Duodenal mucosa (tissue), 2 donors: ENCODE data around the gene SCRG1.

ENCODE experiments used
- H3K27ac ChIP-seq: one replicate; pipeline ENCODE4 v1.7.0; 2013; ENCODE audit warnings: low read depth, low read length
- H3K27me3 ChIP-seq, 2 donors: one replicate each; pipeline ENCODE4 v1.7.0; 2013; ENCODE audit warnings: low read length in 2 of 2, control low read depth in 1 of 2; ENCODE audit not compliant: insufficient read depth in 2 of 2, control insufficient read depth in 1 of 2
- H3K36me3 ChIP-seq, 2 donors: one replicate each; pipeline ENCODE4 v1.7.0; 2013; ENCODE audit warnings: low read length in 2 of 2, control low read depth in 1 of 2; ENCODE audit not compliant: insufficient read depth in 2 of 2, control insufficient read depth in 1 of 2
- H3K4me1 ChIP-seq, 2 donors: one replicate each; pipeline ENCODE4 v1.7.0; 2013; ENCODE audit warnings: low read length in 2 of 2, control low read depth in 1 of 2; ENCODE audit not compliant: insufficient read depth in 2 of 2, control insufficient read depth in 1 of 2
- H3K4me3 ChIP-seq, 2 donors: one replicate each; pipeline ENCODE4 v1.7.0; 2013; ENCODE audit warnings: low read length in 2 of 2, low read depth in 1 of 2
- H3K9ac ChIP-seq, 2 donors: one replicate each; pipeline ENCODE4 v1.7.0; 2013; ENCODE audit warnings: low read length in 2 of 2, low read depth in 1 of 2
- H3K9me3 ChIP-seq, 2 donors: one replicate each; pipeline ENCODE4 v1.7.0; 2013; ENCODE audit warnings: low read length in 2 of 2, control low read depth in 1 of 2; ENCODE audit not compliant: control insufficient read depth in 1 of 2

SCRG1 gene

GRCh38 chr4:173386751-173387150, 12.2 kb downstream of the SCRG1 start:
- H3K27me3 ChIP-seq = no peaks in the 10 kb centered on the region
- no peaks in the 10 kb centered on the region for H3K36me3 ChIP-seq
- no peak overlapping the region for H3K9ac ChIP-seq
- H3K9me3 ChIP-seq = no peaks in the 10 kb centered on the region
- no peak overlapping the region for H3K27ac ChIP-seq
- H3K4me3 ChIP-seq = no peak overlapping the region
- H3K4me1 ChIP-seq = no peaks in the 10 kb centered on the region

GRCh38 chr4:173382349-173382748, 16.6 kb downstream of the SCRG1 start:
- no peaks in the 10 kb centered on the region for H3K9me3 ChIP-seq
- no peaks in the 10 kb centered on the region for H3K27me3 ChIP-seq
- H3K4me1 ChIP-seq = no peaks in the 10 kb centered on the region
- no peak overlapping the region for H3K9ac ChIP-seq
- H3K4me3 ChIP-seq = no peak overlapping the region
- peaks cover 0 to 4% of the 10 kb centered on the region in 2 donors for H3K36me3 ChIP-seq
- H3K27ac ChIP-seq = no peak overlapping the region

- H3K27ac ChIP-seq = no peak overlapping the region
- H3K9me3 ChIP-seq = no peaks in the 10 kb centered on the region
- peaks cover 0 to 4% of the 10 kb centered on the region in 2 donors for H3K36me3 ChIP-seq
- no peaks in the 10 kb centered on the region for H3K27me3 ChIP-seq
- H3K4me1 ChIP-seq = no peaks in the 10 kb centered on the region
- H3K4me3 ChIP-seq = no peak overlapping the region
- H3K9ac ChIP-seq = no peak overlapping the region
These were observed 17.3 kb downstream of the SCRG1 start for GRCh38 chr4:173381610-173382009.

- Histone ChIP-seq H3K4me1 (no peaks in the 10 kb centered on the region), H3K9me3 (no peaks in the 10 kb centered on the region), H3K4me3 (no peak overlapping the region), H3K27ac (no peak overlapping the region), H3K27me3 (no peaks in the 10 kb centered on the region), H3K36me3 (peaks cover 0 to 4% of the 10 kb centered on the region in 2 donors), H3K9ac (no peak overlapping the region)
These were observed 17.9 kb downstream of the SCRG1 start for GRCh38 chr4:173380987-173381386.

GRCh38 chr4:173379929-173380328, 19.0 kb downstream of the SCRG1 start:
- Histone ChIP-seq H3K27me3 (no peaks in the 10 kb centered on the region), H3K36me3 (peaks cover 0 to 4% of the 10 kb centered on the region in 2 donors), H3K4me3 (no peak overlapping the region), H3K9ac (no peak overlapping the region), H3K27ac (no peak overlapping the region), H3K4me1 (no peaks in the 10 kb centered on the region), H3K9me3 (no peaks in the 10 kb centered on the region)

- Histone ChIP-seq H3K27me3 (no peaks in the 10 kb centered on the region), H3K4me1 (peaks cover 3% of the 10 kb centered on the region in 2 donors), H3K27ac (no peak overlapping the region), H3K9ac (no peak overlapping the region), H3K4me3 (no peak overlapping the region), H3K36me3 (peaks cover 0 to 4% of the 10 kb centered on the region in 2 donors), H3K9me3 (no peaks in the 10 kb centered on the region)
These were observed 24.3 kb downstream of the SCRG1 start for GRCh38 chr4:173374588-173374987.

- H3K9me3 ChIP-seq = no peaks in the 10 kb centered on the region
- H3K4me1 ChIP-seq = peaks cover 3% of the 10 kb centered on the region in 2 donors
- H3K9ac ChIP-seq = peak overlapping the region; percentile 81 to 89
These were observed 27.4 kb downstream of the SCRG1 start for GRCh38 chr4:173371292-173372192.

GRCh38 chr4:173370477-173371291, 28.2 kb downstream of the SCRG1 start, which contains the start of gene SAP30:
SAP30 (plus strand) TSS chr4:173370954; CDS start chr4:173371183, 229 bp downstream.
- H3K9ac ChIP-seq = peak within 1 kb of the TSS; percentile 92 to 94
- H3K4me3 ChIP-seq = peak within 1 kb of the TSS; percentile 93 to 96
- peaks cover 3 to 6% of the 10 kb centered on the region in 2 donors for H3K4me1 ChIP-seq
- no peaks in the 10 kb centered on the region for H3K27me3 ChIP-seq
- H3K27ac ChIP-seq = peak within 1 kb of the TSS; percentile 95
- H3K9me3 ChIP-seq = no peaks in the 10 kb centered on the region
- H3K36me3 ChIP-seq = no peaks in the 10 kb centered on the region

More at GRCh38 chr4:173371292-173372192, 27.4 kb downstream of the SCRG1 start:
- no peaks in the 10 kb centered on the region for H3K27me3 ChIP-seq
- H3K36me3 ChIP-seq = no peaks in the 10 kb centered on the region
- H3K27ac ChIP-seq = peak overlapping the region; percentile 87
- H3K4me3 ChIP-seq = peak overlapping the region; percentile 93 to 96

GRCh38 chr4:173370130-173370476, 28.8 kb downstream of the SCRG1 start:
- Histone ChIP-seq H3K9me3 (no peaks in the 10 kb centered on the region), H3K27me3 (no peaks in the 10 kb centered on the region), H3K9ac (peak overlapping the region; percentile 92 to 94), H3K36me3 (no peaks in the 10 kb centered on the region), H3K27ac (peak overlapping the region; percentile 95), H3K4me1 (peaks cover 3 to 8% of the 10 kb centered on the region in 2 donors), H3K4me3 (peak overlapping the region; percentile 93 to 96)

- H3K27me3 ChIP-seq = no peaks in the 10 kb centered on the region
- peaks cover 3 to 4% of the 10 kb centered on the region in 2 donors for H3K4me1 ChIP-seq
- H3K36me3 ChIP-seq = no peaks in the 10 kb centered on the region
- no peaks in the 10 kb centered on the region for H3K9me3 ChIP-seq
- no peak overlapping the region for H3K27ac ChIP-seq
- no peak overlapping the region for H3K4me3 ChIP-seq
- H3K9ac ChIP-seq = no peak overlapping the region
These were observed 31.0 kb downstream of the SCRG1 start for GRCh38 chr4:173367946-173368345.
